Nephron progenitor cell (in vitro differentiated cells): ENCODE results near the gene ABHD2.
"Not testable (repeated sequence)": the region's sequence is repeated elsewhere in the genome, so short reads cannot be mapped to it uniquely, and the experiment has no call there.

Experiments used
- DNase-seq: peaks from one replicate; pipeline ENCODE4 v3.0.0; 2021
- H3K27ac Mint-ChIP-seq: 2 replicates; pipeline ENCODE4 v1.8.0; 2021; ENCODE audit warnings: mild to moderate bottlenecking, moderate library complexity, mixed read lengths
- H3K27me3 Mint-ChIP-seq: 2 replicates; pipeline ENCODE4 v1.8.0; 2021; ENCODE audit warnings: mild to moderate bottlenecking, low read depth, mixed read lengths; ENCODE audit not compliant: poor library complexity
- H3K36me3 Mint-ChIP-seq: 2 replicates; pipeline ENCODE4 v1.8.0; 2021; ENCODE audit warnings: low read depth, mixed read lengths
- H3K4me1 Mint-ChIP-seq: 2 replicates; pipeline ENCODE4 v1.8.0; 2021; ENCODE audit warnings: mixed read lengths
- H3K4me3 Mint-ChIP-seq: 2 replicates; pipeline ENCODE4 v1.8.0; 2021; ENCODE audit warnings: mild to moderate bottlenecking, moderate library complexity, mixed read lengths
- H3K9me3 Mint-ChIP-seq: 2 replicates; pipeline ENCODE4 v1.8.0; 2021; ENCODE audit warnings: mild to moderate bottlenecking, moderate library complexity, mixed read lengths
- CTCF ChIP-seq: fragments of 200-600 bp; sonication (generic); IDR thresholded peaks from 2 replicates; pipeline ENCODE4 v1.5.0; 2021; ENCODE audit warnings: antibody characterized with exemption

ABHD2 gene

DNA sequence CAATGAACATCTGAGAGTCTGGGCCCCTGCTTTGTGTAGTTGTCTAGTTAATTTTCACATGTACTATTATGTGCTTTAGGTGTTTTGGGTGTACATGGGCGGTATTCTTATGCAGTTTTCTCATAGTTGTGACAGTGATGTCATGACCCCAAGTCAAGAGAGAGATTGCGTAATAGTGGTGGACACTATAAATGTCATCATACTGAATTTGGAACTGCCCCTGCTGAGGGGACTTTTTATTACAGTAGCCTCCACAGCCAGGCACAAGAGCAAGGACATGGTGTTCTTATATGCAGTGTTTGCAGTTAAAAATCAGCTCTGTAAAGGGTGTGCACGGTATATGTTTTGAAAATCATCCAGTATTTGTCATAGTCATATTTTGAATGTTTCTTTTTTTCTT lies 29.5 kb downstream of the ABHD2 start:
- Mint-ChIP-seq H3K4me3 (no peak overlapping the region), H3K36me3 (peaks cover 39% of the 10 kb centered on the region), H3K27me3 (no peaks in the 10 kb centered on the region), H3K27ac (peak overlapping the region; percentile 72), H3K9me3 (no peaks in the 10 kb centered on the region), H3K4me1 (peaks cover 75% of the 10 kb centered on the region)
- no peak for DNase-seq
- TF ChIP-seq CTCF, result no peak

GRCh38 chr15:89118481-89118989 lies 30.3 kb downstream of the ABHD2 start:
- Mint-ChIP-seq H3K9me3 (no peaks in the 10 kb centered on the region), H3K4me3 (no peak overlapping the region), H3K36me3 (peaks cover 44% of the 10 kb centered on the region), H3K27me3 (no peaks in the 10 kb centered on the region), H3K27ac (no peak overlapping the region), H3K4me1 (peaks cover 68% of the 10 kb centered on the region)
- no peak for DNase-seq
- TF ChIP-seq CTCF, result no peak

- Mint-ChIP-seq H3K36me3 (peaks cover 48% of the 10 kb centered on the region), H3K9me3 (no peaks in the 10 kb centered on the region), H3K4me3 (no peak overlapping the region), H3K27me3 (no peaks in the 10 kb centered on the region), H3K4me1 (peaks cover 55% of the 10 kb centered on the region), H3K27ac (peak overlapping the region; percentile 37)
- DNase-seq, result no peak
- TF ChIP-seq CTCF, result no peak
Measured at GRCh38 chr15:89119489-89120478, 31.5 kb downstream of the ABHD2 start.

GRCh38 chr15:89120479-89121000 lies 32.3 kb downstream of the ABHD2 start:
- Mint-ChIP-seq H3K36me3 (peaks cover 51% of the 10 kb centered on the region), H3K4me1 (peaks cover 50% of the 10 kb centered on the region)
- not testable (repeated sequence) for H3K27ac Mint-ChIP-seq, H3K27me3 Mint-ChIP-seq, DNase-seq, H3K9me3 Mint-ChIP-seq, H3K4me3 Mint-ChIP-seq

DNA sequence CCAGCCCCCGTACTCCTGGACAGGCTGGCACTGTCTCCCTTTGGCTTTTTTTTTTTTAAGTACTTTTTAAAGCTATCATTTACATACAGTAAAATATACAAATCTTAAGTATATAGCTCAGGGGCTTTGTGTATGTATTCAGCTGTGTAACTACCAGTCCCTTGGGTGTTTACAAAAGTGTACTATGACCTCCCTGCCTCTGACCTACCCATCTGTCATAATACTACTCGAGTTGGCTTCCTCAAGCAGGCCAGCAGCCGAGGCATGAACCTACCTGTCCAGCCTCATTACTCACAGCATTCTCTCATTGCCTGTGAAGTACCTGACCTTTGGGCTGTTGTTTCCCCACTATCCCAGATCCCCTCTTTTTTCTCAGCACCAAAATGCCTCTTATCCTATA lies 33.2 kb downstream of the ABHD2 start:
- no peaks in the 10 kb centered on the region for H3K9me3 Mint-ChIP-seq
- H3K27ac Mint-ChIP-seq, result no peak overlapping the region
- H3K4me1 Mint-ChIP-seq, result peaks cover 50% of the 10 kb centered on the region

More for the DNA sequence above, 33.2 kb downstream of the ABHD2 start:
- Mint-ChIP-seq H3K27me3 (no peaks in the 10 kb centered on the region), H3K36me3 (peaks cover 58% of the 10 kb centered on the region), H3K4me3 (no peak overlapping the region)
- no peak for DNase-seq
- no peak for TF ChIP-seq CTCF
